HL-60 (cell line): ENCODE results near the gene ZNF512.

Experiments
- CTCF ChIP-seq: IDR thresholded peaks from one replicate; pipeline ENCODE4 v1.5.1; 2011; ENCODE audit warnings: low read length, control low read depth, inconsistent platforms; ENCODE audit not compliant: insufficient read depth
- POLR2AphosphoS5 ChIP-seq: IDR thresholded peaks from 2 replicates; pipeline ENCODE4 v1.6.1; 2012; ENCODE audit warnings: low read depth
- REST ChIP-seq: IDR thresholded peaks from 2 replicates; pipeline ENCODE4 v1.6.1; 2012; ENCODE audit warnings: low read depth; ENCODE audit not compliant: insufficient replicate concordance

GRCh38 chr2:27621524-27621923 lies 38.7 kb downstream of the ZNF512 start:
- TF ChIP-seq CTCF (no peak), REST (no peak), POLR2AphosphoS5 (no peak)
